GM23338 (cell line): ENCODE measurements around the gene MCOLN2. TPM values are rescaled to one million over a fixed set of nuclear protein-coding genes. Genes with fewer than 3 reads are reported as not detected.

Source experiments
- ATAC-seq: fragments of 200-7000 bp; cut with Tn5 transposase; 3 replicates; pipeline ENCODE4 v1.9.1; 2020
- DNase-seq: peaks from one replicate; pipeline ENCODE4 v3.0.0-alpha.2; 2015; ENCODE audit warnings: low spot score
- H2AFZ ChIP-seq: fragments of 200-600 bp; sonication (generic); 2 replicates; pipeline ENCODE4 v1.8.0; 2016; ENCODE audit warnings: antibody characterized with exemption, mild to moderate bottlenecking, moderate library complexity
- H3F3A ChIP-seq: fragments of 200-600 bp; sonication (generic); replicated peaks from 2 replicates; pipeline ENCODE4 v1.8.0; 2017; ENCODE audit warnings: antibody characterized with exemption, mixed run types, low read depth
- H3K27ac ChIP-seq: fragments of 200-600 bp; sonication (generic); 2 replicates; pipeline ENCODE4 v1.6.1; 2016; ENCODE audit warnings: low read depth
- H3K27me3 ChIP-seq: fragments of 200-600 bp; sonication (generic); 2 replicates; pipeline ENCODE4 v1.8.0; 2016; ENCODE audit warnings: mild to moderate bottlenecking, mixed run types, moderate library complexity; ENCODE audit not compliant: insufficient read depth
- H3K36me3 ChIP-seq: fragments of 200-600 bp; sonication (generic); 2 replicates; pipeline ENCODE4 v1.8.0; 2016; ENCODE audit warnings: mild to moderate bottlenecking; ENCODE audit not compliant: insufficient read depth
- H3K4me1 ChIP-seq: fragments of 200-600 bp; sonication (generic); 2 replicates; pipeline ENCODE4 v1.8.0; 2016; ENCODE audit warnings: mild to moderate bottlenecking, moderate library complexity; ENCODE audit not compliant: insufficient read depth
- H3K4me2 ChIP-seq: fragments of 200-600 bp; sonication (generic); 2 replicates; pipeline ENCODE4 v1.7.1; 2017; ENCODE audit warnings: mixed run types
- H3K4me3 ChIP-seq: fragments of 200-600 bp; sonication (generic); 2 replicates; pipeline ENCODE4 v1.6.1; 2016; ENCODE audit warnings: mixed run types
- H3K79me2 ChIP-seq: fragments of 200-600 bp; sonication (generic); replicated peaks from 2 replicates; pipeline ENCODE4 v1.8.0; 2017; ENCODE audit warnings: mild to moderate bottlenecking; ENCODE audit not compliant: insufficient read depth
- H3K9me2 ChIP-seq: fragments of 200-600 bp; sonication (generic); 2 replicates; pipeline ENCODE4 v1.8.0; 2017; ENCODE audit not compliant: insufficient read depth
- H4K20me1 ChIP-seq: fragments of 200-600 bp; sonication (generic); replicated peaks from 2 replicates; pipeline ENCODE4 v1.8.0; 2017; ENCODE audit warnings: mild to moderate bottlenecking; ENCODE audit not compliant: insufficient read depth
- H3K27ac Mint-ChIP-seq: 2 replicates; pipeline ENCODE4 v1.8.0; 2020; ENCODE audit warnings: inconsistent platforms, mild to moderate bottlenecking, moderate library complexity, mixed read lengths
- H3K27me3 Mint-ChIP-seq: 3 replicates; pipeline ENCODE4 v1.8.0; 2022; ENCODE audit warnings: low read depth, mild to moderate bottlenecking, moderate library complexity, mixed read lengths, inconsistent platforms; ENCODE audit not compliant: insufficient read depth, poor library complexity
- H3K36me3 Mint-ChIP-seq: 3 replicates; pipeline ENCODE4 v1.8.0; 2021; ENCODE audit warnings: low read depth, mild to moderate bottlenecking, inconsistent platforms, moderate library complexity, mixed read lengths
- H3K4me1 Mint-ChIP-seq: 3 replicates; pipeline ENCODE4 v1.8.0; 2020; ENCODE audit warnings: mild to moderate bottlenecking, inconsistent platforms, mixed read lengths
- H3K4me3 Mint-ChIP-seq: 3 replicates; pipeline ENCODE4 v1.8.0; 2021; ENCODE audit warnings: moderate library complexity, mild to moderate bottlenecking, inconsistent platforms, mixed read lengths
- H3K9me3 Mint-ChIP-seq: 3 replicates; pipeline ENCODE4 v1.8.0; 2020; ENCODE audit warnings: moderate library complexity, mild to moderate bottlenecking, inconsistent platforms, mixed read lengths
- CREB1 ChIP-seq: fragments of 250-450 bp; sonication (Bioruptor Pico); IDR thresholded peaks from 2 replicates; pipeline ENCODE4 v1.5.0; 2020; ENCODE audit warnings: low read depth, mild to moderate bottlenecking, moderate library complexity
- ETS1 ChIP-seq: IDR thresholded peaks from 2 replicates; pipeline ENCODE4 v1.6.1; 2016; ENCODE audit warnings: antibody characterized with exemption
- EZH2 ChIP-seq: fragments of 200-600 bp; sonication (generic); IDR thresholded peaks from one replicate; pipeline ENCODE4 v1.8.0; 2017; ENCODE audit warnings: antibody characterized with exemption, mild to moderate bottlenecking, low read depth; ENCODE audit not compliant: unreplicated experiment
- EZH2phosphoT487 ChIP-seq: fragments of 200-600 bp; sonication (generic); IDR thresholded peaks from one replicate; pipeline ENCODE4 v1.8.1; 2018; ENCODE audit warnings: antibody characterized with exemption; ENCODE audit not compliant: unreplicated experiment
- JUNB ChIP-seq: IDR thresholded peaks from one replicate; pipeline ENCODE4 v1.6.1; 2016; ENCODE audit warnings: antibody characterized with exemption; ENCODE audit not compliant: unreplicated experiment
- NANOG ChIP-seq: IDR thresholded peaks from 2 replicates; pipeline ENCODE4 v1.6.1; 2016; ENCODE audit warnings: antibody characterized with exemption, borderline replicate concordance
- POLR2AphosphoS5 ChIP-seq: IDR thresholded peaks from 2 replicates; pipeline ENCODE4 v1.6.1; 2016; ENCODE audit warnings: antibody characterized with exemption, low read depth
- STAT1 ChIP-seq: IDR thresholded peaks from one replicate; pipeline ENCODE4 v1.6.1; 2016; ENCODE audit warnings: antibody characterized with exemption; ENCODE audit not compliant: unreplicated experiment
- ZNF114 ChIP-seq: fragments of 250-450 bp; sonication (Bioruptor Pico); IDR thresholded peaks from 2 replicates; pipeline ENCODE4 v1.5.0; 2020; ENCODE audit warnings: mild to moderate bottlenecking, moderate library complexity
- polyA plus RNA-seq: library from polyadenylated mRNA; unstranded; fragments of >200 nt; fragmentation: Nextera tagmentation; extraction: Ambion mirVana; gene quantifications from 2 replicates; pipeline ENCODE4 v1.2.1, GENCODE V29; 2016
- total RNA-seq: library from RNA; depleted of rRNA; stranded (reverse); fragments of >200 nt; shearing (Covaris generic); gene quantifications from 2 replicates; pipeline ENCODE4 v1.2.3, GENCODE V29; 2014
- TF ChIP-seq, protein P1 (sequence below): fragments of 250-450 bp; sonication (Bioruptor Pico); IDR thresholded peaks from 2 replicates; pipeline ENCODE4 v1.5.0; 2020; ENCODE audit warnings: mild to moderate bottlenecking, moderate library complexity

The MCOLN2 gene
- total and polyA plus RNA-seq, 2 experiments from 2014 or later, result 2.7 to 10.0 TPM

DNA sequence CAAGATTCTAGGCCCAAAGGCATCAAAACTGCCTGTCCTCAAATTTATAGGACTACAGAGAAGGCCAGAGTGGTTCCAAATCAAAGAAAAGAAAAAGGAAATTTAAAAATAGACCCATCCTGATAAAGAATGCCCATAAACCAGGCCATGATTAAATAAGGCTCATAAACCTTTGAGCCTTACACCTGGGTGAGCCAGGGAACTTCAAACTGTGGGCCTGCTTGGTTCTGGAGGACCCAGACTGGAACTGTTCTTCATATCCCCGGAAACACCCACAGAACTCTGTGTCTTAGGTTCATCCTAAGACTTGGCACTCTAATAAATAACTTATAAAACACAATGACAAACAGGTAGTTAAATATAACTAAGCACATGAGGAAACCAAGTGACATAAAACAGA is 28.8 kb downstream of the MCOLN2 start:
- H3K36me3 ChIP-seq, result no peaks in the 10 kb centered on the region
- DNase-seq, result no peak
- no peaks in the 10 kb centered on the region for H3K9me2 ChIP-seq
- H4K20me1 ChIP-seq, result no peaks in the 10 kb centered on the region; the same call in 1 of the 2 replicates
- H3K4me3 ChIP-seq, result no peak overlapping the region
- no peak overlapping the region for H3K4me3 Mint-ChIP-seq
- H2AFZ ChIP-seq, result no peak overlapping the region
- no peaks in the 10 kb centered on the region for H3K79me2 ChIP-seq
- H3K27ac ChIP-seq, result no peak overlapping the region
- ATAC-seq, result no peak
- no peaks in the 10 kb centered on the region; the same call in 2 of the 3 replicates for H3K4me1 Mint-ChIP-seq
- no peaks in the 10 kb centered on the region for H3K4me1 ChIP-seq
- H3K9me3 Mint-ChIP-seq, result peaks cover 7% of the 10 kb centered on the region; the same call in 2 of the 3 replicates
- H3K27me3 ChIP-seq, result no peaks in the 10 kb centered on the region
- H3F3A ChIP-seq, result no peaks in the 10 kb centered on the region
- H3K36me3 Mint-ChIP-seq, result peaks cover 5% of the 10 kb centered on the region; the same call in 2 of the 3 replicates
- H3K4me2 ChIP-seq, result no peak overlapping the region
- H3K27ac Mint-ChIP-seq, result no peak overlapping the region
- no peak for TF ChIP-seq STAT1
- TF ChIP-seq NANOG, result no peak
- TF ChIP-seq JUNB, result no peak
- TF ChIP-seq EZH2phosphoT487, result no peak
- no peak for TF ChIP-seq POLR2AphosphoS5
- TF ChIP-seq CREB1, result no peak
- no peak for TF ChIP-seq ETS1
- TF ChIP-seq ZNF114 (CRISPR knock-in tag), result no peak
- TF ChIP-seq, protein P1, sequence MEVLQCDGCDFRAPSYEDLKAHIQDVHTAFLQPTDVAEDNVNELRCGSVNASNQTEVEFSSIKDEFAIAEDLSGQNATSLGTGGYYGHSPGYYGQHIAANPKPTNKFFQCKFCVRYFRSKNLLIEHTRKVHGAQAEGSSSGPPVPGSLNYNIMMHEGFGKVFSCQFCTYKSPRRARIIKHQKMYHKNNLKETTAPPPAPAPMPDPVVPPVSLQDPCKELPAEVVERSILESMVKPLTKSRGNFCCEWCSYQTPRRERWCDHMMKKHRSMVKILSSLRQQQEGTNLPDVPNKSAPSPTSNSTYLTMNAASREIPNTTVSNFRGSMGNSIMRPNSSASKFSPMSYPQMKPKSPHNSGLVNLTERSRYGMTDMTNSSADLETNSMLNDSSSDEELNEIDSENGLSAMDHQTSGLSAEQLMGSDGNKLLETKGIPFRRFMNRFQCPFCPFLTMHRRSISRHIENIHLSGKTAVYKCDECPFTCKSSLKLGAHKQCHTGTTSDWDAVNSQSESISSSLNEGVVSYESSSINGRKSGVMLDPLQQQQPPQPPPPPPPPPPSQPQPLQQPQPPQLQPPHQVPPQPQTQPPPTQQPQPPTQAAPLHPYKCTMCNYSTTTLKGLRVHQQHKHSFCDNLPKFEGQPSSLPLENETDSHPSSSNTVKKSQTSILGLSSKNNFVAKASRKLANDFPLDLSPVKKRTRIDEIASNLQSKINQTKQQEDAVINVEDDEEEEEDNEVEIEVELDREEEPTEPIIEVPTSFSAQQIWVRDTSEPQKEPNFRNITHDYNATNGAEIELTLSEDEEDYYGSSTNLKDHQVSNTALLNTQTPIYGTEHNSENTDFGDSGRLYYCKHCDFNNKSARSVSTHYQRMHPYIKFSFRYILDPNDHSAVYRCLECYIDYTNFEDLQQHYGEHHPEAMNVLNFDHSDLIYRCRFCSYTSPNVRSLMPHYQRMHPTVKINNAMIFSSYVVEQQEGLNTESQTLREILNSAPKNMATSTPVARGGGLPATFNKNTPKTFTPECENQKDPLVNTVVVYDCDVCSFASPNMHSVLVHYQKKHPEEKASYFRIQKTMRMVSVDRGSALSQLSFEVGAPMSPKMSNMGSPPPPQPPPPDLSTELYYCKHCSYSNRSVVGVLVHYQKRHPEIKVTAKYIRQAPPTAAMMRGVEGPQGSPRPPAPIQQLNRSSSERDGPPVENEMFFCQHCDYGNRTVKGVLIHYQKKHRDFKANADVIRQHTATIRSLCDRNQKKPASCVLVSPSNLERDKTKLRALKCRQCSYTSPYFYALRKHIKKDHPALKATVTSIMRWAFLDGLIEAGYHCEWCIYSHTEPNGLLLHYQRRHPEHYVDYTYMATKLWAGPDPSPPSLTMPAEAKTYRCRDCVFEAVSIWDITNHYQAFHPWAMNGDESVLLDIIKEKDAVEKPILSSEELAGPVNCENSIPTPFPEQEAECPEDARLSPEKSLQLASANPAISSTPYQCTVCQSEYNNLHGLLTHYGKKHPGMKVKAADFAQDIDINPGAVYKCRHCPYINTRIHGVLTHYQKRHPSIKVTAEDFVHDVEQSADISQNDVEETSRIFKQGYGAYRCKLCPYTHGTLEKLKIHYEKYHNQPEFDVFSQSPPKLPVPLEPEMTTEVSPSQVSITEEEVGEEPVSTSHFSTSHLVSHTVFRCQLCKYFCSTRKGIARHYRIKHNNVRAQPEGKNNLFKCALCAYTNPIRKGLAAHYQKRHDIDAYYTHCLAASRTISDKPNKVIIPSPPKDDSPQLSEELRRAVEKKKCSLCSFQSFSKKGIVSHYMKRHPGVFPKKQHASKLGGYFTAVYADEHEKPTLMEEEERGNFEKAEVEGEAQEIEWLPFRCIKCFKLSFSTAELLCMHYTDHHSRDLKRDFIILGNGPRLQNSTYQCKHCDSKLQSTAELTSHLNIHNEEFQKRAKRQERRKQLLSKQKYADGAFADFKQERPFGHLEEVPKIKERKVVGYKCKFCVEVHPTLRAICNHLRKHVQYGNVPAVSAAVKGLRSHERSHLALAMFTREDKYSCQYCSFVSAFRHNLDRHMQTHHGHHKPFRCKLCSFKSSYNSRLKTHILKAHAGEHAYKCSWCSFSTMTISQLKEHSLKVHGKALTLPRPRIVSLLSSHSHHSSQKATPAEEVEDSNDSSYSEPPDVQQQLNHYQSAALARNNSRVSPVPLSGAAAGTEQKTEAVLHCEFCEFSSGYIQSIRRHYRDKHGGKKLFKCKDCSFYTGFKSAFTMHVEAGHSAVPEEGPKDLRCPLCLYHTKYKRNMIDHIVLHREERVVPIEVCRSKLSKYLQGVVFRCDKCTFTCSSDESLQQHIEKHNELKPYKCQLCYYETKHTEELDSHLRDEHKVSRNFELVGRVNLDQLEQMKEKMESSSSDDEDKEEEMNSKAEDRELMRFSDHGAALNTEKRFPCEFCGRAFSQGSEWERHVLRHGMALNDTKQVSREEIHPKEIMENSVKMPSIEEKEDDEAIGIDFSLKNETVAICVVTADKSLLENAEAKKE (CRISPR knock-in tag), result no peak
- no peak for TF ChIP-seq EZH2
- peaks cover 2% of the 10 kb centered on the region for H3K27me3 Mint-ChIP-seq
